Brain pericyte (primary cell): ENCODE data around the gene PXK.
"Not testable (repeated sequence)": the region's sequence is repeated elsewhere in the genome, so short reads cannot be mapped to it uniquely, and the experiment has no call there.

ENCODE experiments used
- DNase-seq: peaks from one replicate; pipeline ENCODE4 v3.0.0-alpha.2; 2012; ENCODE audit warnings: low read depth, low spot score

The PXK gene

DNA sequence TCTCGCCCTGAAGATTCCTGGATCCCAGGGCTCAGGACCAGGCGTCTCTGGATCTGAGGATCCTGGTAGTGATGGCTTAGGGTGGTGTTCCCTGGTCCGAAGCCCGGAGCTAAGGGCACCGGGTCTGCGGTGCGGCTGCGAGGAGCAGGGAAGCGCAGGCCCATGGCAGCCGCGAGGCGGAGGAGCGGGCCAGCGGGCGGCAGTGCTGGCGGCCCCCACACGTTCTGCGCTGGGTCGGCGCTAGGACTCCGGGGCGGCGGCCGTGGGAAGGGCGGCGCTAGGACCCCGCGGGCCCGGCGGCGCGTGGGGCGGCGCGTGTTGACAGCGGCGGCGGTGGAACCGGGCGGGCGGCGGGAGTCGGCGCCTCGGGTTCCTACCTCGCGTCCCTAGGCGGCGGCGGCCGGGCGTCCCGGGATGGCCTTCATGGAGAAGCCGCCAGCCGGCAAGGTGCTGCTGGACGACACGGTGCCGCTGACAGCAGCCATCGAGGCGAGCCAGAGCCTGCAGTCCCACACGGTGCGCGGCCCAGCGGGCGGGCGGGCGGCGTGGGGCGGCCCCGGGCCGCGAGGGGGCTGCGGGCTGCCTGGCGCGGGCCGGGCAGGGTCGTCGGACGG lies at the start of gene PXK:
TSS of gene PXK (plus strand) at position 318 of the 614 bp plus-strand sequence. CDS start at position 415, 97 bp downstream.
- DNase-seq = no peak

GRCh38 chr3:58285334-58285733 lies 47.4 kb upstream of the PXK start:
- DNase-seq = no peak

DNA sequence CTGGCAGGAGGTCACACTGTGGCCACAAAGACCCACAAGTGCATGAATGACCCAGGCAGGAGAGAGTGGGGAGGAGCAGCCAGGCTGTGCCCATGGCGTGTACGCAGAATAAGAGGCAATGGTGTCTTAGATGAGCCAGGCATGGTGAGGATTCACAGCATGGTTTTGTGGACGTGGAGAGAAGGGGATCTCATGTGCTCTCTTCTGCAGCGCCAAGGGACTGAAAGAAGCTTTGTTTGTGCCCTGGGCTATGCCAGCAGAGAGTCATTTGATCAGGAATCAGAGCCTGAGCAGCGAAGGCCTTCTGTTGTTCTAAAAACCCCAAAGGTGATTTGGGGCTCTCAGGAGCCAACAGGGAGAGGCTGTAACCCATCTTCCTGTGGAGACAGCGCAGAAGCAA lies 45.3 kb upstream of the PXK start:
- DNase-seq = no peak

DNA sequence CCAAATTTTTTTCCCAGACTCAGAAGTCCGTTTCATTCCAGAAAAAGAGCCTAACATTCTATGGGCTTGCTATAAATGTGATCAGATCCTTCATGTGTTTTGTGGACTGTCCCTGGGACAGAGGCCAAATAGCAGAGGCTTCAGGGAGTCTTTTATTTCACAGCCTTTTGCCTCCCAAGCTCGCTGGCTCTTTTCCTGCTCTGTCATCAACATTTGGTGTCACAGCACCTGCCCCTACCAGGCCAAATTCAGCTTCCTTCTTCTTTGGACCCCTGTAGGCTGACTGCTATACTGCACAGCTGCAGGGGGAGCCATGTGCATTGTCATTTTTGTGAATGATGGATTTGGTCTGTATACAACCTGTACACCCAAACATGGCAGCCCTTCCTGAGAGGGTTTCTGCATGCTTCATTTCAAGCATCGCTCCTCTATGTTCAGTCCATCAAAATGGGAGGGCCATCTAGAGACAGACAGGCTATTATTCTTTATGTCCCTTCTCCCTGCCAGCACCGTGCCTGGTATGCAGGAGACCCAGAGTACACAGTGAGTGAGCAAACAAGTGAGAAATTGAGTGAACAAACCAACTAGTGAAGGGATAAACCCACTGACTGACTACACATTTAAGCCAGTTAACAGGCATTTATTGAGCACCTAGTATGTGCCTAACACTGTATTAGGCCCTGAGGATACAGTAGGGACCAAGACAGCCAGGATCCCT lies 44.5 kb upstream of the PXK start:
- no peak for DNase-seq

- not testable (repeated sequence) for DNase-seq
These were observed 43.6 kb upstream of the PXK start for GRCh38 chr3:58288964-58289613.

GRCh38 chr3:58290446-58290845 lies 42.2 kb upstream of the PXK start:
- not testable (repeated sequence) for DNase-seq

DNA sequence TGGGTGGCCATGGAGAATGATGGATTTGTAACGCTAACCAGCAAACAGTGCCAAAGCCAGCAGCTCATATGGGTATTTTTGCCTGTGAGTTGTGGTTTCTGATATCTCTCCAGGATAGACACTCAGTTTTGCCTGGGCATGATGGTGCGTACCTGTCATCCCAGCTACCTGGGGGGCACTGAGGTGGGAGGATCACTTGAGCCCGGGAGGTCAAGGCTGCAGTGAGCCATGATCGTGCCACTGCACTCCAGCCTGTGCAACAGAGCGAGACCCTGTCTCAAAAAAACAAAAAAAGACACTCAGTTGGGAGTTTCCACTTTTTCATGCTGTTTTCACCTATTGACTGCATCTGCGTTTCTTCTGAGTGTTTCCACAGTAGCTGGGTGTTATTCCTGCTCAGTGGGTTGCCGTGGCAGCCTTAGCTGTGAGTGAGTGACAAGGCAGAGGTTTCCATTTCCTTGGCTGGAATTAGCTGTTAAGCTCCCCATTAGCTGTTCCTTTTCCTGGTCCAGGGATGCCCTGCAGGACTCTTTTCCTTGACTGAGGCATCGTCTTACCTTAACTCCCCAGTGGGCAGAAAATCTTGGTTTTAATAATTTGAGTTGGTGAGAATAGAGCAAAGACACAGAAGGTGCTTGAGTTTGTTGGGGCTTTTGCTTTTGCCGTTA lies 40.9 kb upstream of the PXK start:
- DNase-seq = no peak

DNA sequence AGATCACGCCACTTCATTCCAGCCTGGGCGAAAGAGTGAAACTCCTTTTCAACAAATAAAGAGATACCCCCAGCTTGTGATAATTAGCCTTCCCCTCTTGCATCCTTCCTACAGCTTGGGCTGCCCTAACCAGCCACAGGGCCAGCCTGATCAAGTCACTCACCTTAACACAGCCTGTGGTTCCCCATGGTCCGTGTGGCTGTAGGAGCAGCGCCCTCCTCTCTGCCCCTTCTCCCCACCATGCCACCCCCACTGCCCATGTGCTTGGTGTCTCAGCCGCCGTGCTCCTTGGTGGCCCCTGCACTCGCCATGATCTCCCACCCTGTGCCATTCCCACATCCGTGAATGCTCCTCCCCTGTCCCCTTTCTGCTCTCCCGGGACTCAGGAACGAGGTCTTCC lies 39.8 kb upstream of the PXK start:
- no peak for DNase-seq

- DNase-seq = no peak
These were observed 39.2 kb upstream of the PXK start for GRCh38 chr3:58293516-58293915.

- no peak for DNase-seq
These were observed 36.4 kb upstream of the PXK start for GRCh38 chr3:58296269-58296668.

DNA sequence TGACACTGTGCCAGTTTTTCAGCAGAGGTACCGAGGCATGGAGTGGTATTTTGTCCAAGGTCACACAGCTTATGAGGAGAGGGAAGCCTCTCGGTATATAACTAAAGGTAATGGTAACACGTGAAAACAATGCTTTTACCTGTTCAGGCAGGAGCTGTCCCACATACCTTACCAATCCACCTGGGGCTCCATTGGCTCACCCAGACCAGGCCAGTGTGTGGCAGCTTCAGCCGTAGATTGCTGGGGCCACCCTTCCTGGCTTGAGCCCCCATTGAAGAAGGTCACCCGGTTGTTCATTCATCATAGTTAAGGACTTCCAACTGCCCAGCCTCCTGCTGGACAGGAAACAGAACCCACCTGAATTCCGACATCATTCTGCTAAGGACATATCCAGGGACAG lies 35.8 kb upstream of the PXK start:
- no peak for DNase-seq

- DNase-seq = no peak
These were observed 34.5 kb upstream of the PXK start for GRCh38 chr3:58298190-58298589.

DNA sequence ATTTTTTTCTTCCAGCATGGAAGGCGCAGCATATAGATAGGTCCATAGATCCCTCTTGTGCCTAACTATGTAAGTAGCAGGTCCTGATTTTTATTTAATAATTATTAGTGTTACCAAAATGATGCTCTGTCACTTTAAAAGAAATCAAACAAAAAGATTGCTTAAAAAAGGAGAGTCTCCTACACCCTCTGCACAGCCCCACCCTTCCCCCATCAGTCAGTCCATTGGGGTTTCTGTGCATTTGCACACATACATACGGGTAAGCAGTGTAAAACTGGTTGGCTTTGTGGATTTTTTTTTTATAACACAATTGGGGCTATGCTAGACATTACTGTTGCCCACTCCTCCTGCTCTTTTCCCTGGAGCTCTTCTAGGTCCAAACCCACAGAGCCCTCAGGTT lies 33.6 kb upstream of the PXK start:
- no peak for DNase-seq

DNA sequence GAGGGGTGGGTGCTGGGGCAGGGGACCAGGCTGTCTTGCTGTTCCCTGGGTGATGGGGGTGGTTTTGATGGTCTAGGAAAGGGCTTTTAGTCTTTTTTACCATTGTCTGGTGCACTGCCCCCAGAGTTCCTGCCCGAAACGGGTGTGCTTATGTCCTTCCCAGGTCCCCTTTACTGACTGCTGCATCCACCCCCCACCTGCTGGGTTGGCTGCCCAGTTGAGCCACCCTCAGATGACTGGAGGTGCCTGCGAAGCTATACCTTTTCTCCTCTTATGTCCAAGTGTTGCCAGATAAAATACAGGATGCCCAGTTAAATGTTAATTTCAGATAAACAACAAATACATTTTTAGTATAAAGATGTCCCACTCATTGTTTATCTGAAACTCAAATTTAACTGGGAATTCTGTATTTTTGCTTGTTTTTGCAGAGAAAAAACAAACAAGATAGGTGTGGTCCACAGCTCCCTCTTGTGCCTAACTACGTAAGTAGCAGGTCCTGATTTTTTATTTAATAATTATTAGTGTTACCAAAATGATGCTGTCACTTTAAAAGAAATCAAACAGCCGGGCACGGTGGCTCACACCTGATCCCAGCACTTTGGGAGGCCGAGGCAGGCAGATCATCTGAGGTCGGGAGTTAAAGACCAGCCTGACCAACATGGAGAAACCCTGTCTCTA lies 32.7 kb upstream of the PXK start:
- DNase-seq = no peak

DNA sequence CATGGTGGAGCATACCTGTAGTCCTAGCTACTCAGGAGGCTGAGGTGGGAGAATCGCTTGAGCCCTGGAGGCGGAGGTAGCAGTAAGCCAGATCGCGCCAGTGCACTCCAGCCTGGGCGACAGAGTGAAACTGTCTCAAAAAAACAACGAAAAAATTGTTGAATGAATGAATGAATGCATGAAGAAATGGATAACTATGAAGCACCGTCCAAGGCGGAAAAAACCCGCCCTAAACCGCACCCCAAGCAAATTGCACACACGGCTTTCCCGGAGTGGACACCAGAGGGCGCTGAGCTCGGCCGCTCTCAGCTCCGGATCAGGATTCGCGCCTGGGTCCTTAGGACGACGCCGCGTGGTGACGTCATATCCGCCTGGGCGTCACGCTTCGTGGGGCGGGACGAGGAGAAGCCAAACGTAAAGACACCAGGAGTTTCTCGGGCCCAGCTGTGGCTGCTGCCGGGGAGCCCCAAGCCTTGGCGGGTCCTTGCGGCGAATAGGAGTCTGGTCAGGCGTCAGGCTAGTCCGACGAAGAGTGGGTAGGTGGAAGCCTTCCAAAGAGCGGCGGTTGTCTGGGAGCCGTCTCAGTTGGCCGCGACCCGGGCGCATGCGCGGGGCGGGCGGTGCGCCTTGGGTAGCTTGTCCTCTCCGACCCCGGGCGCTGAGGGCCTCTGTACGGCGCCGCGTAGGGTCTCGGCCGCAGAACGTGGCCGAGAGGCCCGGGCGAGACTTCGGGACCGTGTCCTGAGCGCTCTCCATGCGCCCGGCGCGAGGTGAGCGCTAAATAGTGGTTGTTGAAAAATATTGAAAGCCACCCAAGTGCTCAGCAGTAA lies 26.6 kb upstream of the PXK start, which contains the start of the genes HTD2 and RPP14:
TSS of gene HTD2 (plus strand) at position 639 of the 830 bp plus-strand sequence. CDS start 11,094 bp downstream, outside the sequence.
TSS of gene RPP14 (plus strand) at position 364 of the 830 bp plus-strand sequence. CDS start 4,085 bp downstream, outside the sequence.
- peak; percentile 92 for DNase-seq

DNA sequence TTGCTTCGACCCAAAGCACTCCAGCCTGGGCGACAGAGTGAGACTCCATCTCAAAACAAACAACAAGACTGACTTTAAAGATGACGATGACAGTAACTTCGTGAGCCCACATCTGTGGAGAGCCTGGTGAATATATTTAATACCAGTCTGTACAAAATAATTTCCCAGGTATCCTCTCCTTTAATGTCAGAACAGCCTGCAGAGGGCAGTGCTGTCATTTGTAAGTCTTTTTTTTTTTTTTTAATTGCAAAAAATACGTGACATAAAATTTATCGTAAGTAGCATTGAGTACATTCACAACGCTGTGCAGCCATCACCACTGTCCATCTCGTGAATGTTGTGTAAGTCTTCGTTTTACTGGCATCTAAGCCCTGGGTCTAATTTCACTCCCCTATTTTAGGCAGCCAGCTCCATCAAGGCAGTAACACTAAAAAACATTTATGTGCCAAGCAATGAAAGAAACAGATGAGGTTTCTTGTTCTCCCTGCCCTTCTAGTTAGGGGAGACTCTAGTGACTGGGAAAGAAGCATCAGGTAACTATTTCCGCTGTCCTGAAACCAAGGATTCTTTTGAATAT lies 25.0 kb upstream of the PXK start:
- DNase-seq = no peak

DNA sequence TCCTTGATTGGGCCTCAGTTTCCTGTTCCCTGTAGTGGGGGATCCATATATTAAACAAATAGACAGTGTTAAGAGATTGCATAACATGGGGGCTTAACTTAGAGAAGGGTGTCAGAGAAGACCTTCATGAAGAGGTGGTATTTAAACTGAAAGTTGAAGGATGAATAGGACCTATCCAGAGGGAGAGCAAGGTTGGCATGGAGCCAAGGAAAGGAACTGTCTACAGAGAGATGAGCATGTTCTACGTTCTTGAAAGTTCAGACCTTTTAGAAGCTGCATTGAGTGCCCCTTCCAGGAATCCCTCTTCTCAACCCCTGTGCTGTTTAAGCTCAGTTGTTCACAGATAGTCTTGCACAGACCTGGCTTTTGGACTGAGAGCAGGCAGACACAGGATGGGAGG lies 24.0 kb upstream of the PXK start:
- DNase-seq = no peak

GRCh38 chr3:58317811-58318210 lies 14.9 kb upstream of the PXK start:
- no peak for DNase-seq

DNA sequence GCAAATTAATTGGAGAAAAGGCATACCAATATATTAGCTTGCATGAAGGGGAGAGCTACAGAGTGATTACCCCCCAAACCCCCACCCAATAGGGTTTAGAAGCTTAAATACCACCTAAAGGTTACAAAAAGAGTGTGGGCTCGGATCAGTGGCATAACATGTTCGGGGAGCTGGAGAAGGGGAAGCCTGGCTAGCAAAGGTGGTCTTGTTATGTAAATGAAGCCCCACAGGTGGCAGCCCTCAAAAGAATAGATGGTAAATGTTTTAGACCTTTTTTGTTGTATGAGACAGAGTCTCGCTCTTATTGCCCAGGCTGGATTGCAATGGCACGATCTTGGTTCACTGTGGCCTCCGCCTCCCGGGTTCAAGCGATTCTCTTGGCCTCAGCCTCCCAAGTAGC lies 10.9 kb upstream of the PXK start:
- DNase-seq = no peak

- no peak for DNase-seq
These were observed 9.9 kb upstream of the PXK start for GRCh38 chr3:58322793-58323192.
